Stimulated activated CD4-positive, alpha-beta T cell treated with anti-CD3 and anti-CD28 coated beads, Interleukin-12 subunit alpha, Interleukin-12 subunit beta, amount 100 ng/mL, for 48 hours (primary cell): ENCODE results near the gene RXFP4.
A peak's percentile ranks its signal among the peaks of the same experiment; 100 is the strongest.
"Not testable (repeated sequence)": the region's sequence is repeated elsewhere in the genome, so short reads cannot be mapped to it uniquely, and the experiment has no call there.

Experiments used
- DNase-seq, 3 donors: peaks; one replicate each; pipeline ENCODE4 v3.0.0-alpha.2; 2020; ENCODE audit warnings: low read depth in 2 of 3, low spot score in 1 of 3

The RXFP4 gene, protein sequence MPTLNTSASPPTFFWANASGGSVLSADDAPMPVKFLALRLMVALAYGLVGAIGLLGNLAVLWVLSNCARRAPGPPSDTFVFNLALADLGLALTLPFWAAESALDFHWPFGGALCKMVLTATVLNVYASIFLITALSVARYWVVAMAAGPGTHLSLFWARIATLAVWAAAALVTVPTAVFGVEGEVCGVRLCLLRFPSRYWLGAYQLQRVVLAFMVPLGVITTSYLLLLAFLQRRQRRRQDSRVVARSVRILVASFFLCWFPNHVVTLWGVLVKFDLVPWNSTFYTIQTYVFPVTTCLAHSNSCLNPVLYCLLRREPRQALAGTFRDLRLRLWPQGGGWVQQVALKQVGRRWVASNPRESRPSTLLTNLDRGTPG

DNA sequence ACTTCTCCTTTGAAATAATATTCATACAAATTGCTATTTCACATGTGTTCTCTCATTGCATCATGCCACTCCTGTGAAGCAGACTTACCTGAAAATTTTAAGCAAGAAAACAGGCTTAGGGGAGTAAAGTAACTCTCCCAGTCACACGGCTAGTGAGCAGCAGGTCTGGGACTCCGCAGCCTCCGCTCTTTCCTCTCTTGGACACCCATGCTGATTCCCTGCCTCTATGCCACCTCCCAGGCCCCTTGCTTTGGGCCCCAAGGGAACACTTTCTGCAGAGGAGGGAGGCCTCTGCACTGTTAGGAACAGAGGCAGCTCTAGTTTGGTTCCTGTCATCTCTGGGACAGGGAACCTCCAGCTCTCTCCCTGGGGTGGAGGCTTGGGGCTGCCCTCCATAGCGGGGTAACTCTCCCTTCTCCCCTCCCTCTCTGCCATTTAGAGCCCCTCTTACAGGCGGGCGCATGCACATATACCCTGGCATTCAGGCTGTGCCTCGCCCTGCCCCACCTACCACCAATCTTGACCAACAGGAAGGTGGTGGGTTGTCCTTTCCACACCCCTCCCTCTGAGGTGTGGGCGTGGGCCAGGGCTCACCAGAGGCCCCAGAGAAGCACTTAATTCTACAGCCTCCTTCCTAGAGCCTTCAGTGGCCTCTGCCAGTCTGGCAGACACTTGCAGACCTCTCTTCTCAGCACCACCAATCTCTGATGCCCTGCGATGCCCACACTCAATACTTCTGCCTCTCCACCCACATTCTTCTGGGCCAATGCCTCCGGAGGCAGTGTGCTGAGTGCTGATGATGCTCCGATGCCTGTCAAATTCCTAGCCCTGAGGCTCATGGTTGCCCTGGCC is at the start of gene RXFP4:
Gene RXFP4, plus strand, starts transcription at position 646 of the 852 bp plus-strand sequence. Its CDS starts 72 bp downstream, at position 718.
- no peak for DNase-seq

DNA sequence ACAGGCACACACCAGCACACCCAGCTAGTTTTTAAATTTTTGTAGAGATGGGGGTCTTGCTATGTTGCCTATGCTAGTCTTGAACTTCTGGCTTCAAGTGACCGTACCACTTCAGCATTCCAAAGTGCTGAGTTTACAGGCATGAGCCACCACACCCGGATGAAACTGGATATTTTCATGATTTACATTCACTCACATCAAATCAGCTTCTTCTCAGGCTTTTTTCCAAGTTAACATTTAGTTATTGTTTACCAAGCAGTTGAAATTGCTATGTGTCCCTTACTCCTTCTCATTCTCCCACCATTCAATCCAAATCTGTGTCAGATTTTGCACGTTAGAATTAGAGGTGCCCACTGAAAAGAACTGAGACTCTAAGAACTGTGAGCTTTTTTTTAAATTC is 48.6 kb upstream of the RXFP4 start:
- DNase-seq: no peak

DNA sequence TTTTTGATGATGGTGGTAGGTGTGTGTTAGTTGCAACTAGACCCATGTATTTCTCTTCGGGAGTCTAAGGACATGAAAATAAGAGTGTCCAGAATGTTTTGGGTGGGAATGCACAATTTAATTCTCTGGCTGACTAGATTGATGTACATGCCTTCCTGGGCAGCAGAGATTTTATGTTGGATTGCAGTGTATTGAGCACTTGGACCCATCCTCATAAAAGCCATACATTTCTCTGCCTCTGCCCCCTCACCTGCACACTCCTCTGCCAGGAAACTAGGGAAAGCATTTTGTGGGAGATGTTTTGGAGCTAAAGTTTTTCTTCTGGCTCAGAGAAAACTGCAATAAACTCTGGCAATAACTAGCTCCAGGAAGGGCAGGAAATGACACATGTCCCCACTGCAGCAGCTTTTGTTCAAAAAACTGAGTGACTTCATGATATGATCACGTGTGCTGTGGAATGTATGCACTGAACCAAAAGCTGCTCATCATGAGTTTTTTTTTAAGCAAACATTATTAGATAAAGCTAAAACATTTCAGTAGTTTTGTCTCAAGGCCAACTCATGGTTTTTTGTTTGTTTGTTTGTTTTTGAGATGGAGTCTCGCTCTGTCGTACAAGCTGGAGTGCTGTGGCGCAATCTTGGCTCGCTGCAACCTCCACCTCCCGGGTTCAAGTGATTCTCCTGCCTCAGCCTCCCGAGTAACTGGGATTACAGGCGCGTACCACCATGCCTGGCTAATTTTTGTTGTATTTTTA is 47.9 kb upstream of the RXFP4 start:
- DNase-seq: peak in 1 of 3 donors; percentile 25

DNA sequence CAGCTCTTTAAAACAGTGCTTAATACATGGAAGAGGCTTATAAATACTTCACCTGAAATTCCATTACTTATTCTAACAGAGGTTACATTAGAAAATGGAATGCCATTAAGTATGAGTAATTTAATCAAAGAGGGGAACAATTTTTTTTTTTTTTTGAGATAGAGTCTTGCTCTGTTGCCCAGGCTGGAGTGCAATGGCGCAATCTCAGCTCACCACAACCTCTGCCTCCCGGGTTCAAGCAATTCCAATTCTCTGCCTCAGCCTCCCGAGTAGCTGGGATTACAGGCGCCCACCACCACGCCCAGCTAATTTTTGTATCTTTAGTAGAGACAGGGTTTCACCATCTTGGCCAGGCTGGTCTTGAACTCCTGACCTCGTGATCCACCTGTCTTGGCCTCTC is 45.8 kb upstream of the RXFP4 start:
- DNase-seq: not testable (repeated sequence)

DNA sequence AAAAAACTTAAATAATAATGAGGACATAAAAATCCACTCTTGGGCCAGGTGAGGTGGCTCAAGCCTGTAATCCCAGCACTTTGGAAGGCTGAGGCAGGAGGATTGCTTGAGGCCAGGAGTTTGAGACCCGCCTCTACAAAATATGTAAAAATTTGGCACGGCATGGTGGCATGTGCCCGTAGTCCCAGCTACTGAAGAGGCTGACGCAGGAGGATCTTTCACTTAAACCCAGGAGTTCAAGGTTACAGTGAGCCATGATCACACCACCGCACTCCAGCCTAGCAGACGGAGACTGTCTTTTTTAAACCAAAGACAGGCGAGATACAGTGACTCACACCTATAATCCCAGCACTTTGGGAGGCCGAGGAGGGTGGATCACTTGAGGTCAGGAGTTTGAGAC is 45.0 kb upstream of the RXFP4 start:
- not testable (repeated sequence) for DNase-seq

DNA sequence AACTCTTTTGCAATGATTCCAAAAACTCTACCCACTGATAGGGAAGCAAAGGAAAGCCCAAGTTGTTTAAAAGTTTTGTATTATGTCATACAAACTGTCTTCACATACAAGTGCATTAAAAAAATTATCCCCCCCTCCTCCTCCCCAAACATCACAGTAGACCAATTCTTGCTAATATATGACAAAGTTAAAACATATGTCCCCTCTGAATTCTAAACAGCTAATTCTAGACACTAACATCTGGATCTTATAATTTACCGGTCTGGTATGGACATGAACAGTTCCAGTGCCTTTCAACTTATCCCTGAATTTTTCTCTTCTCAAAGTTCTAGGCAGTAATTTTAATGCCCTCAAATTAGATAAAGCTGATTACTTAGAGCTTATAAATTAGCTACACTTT is 43.7 kb upstream of the RXFP4 start:
- no peak for DNase-seq

DNA sequence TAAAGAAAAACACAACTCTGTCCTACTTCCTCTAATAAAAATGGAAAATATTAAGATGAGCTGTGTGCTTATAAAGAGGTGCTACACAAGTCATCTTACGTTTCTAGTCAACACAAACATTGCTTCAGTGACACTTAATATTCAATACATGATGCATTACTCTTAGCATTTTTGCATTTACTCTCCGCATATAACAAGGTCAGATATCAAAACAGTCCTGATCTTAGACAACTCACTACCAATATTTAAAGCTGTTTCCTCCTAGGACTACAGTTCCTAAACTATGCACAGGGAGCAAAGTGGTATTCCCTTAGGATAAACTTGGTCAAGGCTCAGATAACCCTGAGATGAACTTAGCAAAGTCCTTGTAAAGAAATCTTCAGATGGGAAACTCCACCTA is 42.5 kb upstream of the RXFP4 start:
- DNase-seq: no peak

DNA sequence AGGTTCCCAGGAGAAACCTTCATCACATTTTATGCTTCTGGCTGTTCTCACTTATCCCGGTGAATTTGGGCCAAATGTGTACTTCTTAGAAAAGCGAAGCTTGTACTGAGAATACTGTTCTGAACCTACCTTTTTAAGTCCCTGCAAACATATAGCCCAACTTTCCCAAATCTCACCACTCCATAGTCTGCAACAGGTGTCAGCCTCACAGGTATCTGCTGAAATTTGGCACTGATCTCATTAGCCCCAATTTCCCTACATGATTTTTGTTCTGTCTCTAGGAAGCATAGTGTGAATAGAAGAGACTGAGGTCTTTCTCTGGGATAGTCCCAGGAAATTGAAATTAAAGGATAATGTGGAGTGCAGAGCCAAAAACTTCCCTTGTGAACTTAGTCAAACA is 41.8 kb upstream of the RXFP4 start:
- DNase-seq: no peak

DNA sequence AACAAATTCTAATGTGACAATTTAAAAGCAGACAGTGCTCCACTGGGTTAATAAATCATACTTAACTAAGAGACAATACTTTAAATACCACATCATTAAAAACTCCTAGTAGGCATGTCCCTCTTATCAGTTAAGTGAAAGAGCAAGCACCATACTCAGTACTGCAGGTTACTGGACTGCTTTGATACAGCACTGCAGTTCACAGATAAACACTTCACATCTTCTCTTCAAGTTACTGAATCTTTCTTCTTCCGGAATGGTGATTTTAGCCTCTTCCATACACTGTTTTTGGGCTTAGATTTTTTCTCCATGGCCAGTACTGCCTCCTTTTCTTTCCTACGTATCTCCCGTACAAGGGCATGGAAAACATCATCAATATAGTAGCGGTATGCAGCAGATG is 41.3 kb upstream of the RXFP4 start:
- no peak for DNase-seq

DNA sequence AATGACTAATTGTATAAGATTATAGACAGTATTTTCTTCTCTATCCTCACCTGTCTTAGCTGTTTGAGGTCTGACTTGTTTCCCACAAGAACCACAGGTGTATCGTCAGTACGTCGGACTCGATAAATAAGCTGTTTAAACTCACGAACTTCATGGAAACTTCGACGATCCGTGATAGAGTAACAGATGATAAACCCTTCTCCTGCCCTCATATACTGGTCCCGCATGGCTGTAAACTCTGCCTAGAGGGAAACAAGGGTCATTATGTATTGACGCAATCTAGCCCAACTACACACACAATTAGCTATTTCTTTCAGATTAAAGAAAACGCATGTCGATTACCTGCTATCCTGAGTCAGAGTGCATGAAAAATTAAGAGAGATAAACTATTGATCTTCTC is 37.2 kb upstream of the RXFP4 start:
- no peak for DNase-seq

DNA sequence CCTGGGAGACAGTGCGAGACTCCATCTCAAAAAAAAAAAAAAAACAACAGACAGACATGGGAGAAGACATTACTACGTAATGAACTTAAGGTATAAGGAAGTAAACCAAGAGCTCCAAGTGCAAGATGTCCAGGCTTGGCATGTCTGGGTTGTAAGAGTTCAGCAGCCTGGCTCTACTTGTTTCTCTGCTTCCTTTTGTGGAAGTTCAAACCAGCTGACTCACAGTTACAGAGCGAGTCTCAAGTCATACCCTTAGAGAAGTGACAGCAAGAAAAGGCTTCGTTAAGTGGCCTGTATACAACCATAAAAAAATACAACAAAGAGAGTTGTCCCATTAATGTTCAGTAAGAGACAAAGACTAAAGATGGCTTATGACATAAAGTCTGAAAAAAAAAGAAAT is 31.5 kb upstream of the RXFP4 start:
- no peak for DNase-seq

DNA sequence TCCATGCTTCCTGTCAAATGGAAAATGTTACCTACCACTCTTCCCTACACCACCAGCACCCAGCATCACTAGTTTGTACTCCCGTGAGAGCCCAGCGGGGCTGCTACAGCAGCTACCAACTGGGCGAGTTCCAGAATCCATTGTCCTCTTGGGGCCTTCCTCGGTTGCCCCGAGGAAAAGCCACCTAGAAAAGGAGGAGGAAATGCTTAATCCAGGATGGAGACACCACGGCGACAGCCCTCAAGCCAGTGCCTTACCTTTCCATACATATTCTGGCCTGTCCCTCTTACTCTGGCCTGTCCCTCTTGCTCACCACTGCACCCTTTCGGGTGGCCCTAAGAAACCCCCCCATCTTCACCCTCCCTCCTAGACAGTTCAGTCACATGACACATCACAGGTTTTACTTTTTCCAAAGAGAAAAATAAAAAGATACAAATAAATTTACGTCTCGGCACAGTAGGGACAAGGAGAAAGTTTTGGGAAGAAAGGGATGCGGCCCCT is 30.8 kb upstream of the RXFP4 start:
- no peak for DNase-seq

DNA sequence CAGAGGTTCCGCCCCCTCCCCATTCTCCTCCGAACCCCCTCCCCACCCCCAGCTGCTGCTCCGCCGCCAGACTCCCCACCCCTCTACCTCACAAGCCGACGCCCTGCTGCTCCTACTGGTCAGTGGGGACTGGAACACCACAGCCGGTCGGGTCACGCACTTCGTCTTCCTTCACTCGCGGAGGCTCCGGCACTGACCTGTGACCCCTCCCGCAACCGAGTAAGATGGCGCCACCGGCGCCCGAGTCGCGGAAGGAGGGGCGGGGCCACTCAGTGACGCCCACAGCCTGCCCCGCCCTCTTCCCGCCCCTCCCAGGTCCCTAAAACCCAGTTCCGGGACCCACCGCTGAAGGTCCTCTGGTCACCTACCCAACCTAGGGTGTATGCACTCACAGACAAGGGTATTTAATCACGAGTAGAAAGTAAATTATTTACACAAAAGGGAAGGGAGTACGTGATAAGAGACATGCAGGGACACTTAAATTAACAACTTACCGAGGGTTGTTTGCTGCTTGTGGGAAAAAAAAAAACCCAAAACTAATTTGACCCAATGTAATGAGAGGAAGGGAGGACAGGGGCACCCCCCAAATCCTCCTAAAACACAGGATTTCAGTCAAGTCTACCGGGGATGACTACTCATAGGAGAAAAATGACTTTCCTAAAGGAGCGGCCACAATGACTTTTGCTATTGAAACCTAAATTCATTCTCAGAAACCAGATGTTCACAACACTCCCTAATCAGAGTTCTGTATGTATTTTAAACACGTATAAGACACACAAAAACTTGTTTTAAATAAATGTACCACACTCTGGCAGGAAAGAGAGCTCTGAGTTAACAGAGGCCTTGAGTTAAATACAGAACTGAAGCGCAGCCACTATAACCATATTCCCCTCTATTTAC is 30.0 kb upstream of the RXFP4 start, which contains the start of gene RIT1:
Gene RIT1, minus strand, starts transcription at position 194 of the 900 bp plus-strand sequence. CDS start 588 bp downstream, outside the sequence.
- peak; percentile 76 to 81 (median 80) for DNase-seq

DNA sequence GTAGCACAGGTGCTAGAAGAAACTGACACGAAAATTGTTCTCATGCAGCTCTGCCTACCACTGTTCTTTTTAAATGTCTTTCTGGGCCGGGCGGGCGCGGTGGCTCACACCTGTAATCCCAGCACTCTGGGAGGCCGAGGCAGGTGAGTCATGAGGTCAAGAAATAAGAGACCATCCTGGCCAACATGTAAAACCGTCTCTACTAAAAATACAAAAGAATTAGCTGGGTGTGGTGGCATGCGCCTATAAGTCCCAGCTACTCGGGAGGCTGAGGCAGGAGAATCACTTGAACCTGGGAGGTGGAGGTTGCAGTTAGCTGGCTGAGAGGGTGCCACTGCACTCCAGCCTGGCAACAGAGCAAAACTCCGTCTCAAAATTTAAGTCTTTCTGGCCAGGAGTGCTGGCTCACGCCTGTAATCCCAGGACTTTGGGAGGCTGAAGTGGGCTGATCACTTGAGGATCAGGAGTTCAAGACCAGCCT is 29.3 kb upstream of the RXFP4 start:
- DNase-seq: no peak

DNA sequence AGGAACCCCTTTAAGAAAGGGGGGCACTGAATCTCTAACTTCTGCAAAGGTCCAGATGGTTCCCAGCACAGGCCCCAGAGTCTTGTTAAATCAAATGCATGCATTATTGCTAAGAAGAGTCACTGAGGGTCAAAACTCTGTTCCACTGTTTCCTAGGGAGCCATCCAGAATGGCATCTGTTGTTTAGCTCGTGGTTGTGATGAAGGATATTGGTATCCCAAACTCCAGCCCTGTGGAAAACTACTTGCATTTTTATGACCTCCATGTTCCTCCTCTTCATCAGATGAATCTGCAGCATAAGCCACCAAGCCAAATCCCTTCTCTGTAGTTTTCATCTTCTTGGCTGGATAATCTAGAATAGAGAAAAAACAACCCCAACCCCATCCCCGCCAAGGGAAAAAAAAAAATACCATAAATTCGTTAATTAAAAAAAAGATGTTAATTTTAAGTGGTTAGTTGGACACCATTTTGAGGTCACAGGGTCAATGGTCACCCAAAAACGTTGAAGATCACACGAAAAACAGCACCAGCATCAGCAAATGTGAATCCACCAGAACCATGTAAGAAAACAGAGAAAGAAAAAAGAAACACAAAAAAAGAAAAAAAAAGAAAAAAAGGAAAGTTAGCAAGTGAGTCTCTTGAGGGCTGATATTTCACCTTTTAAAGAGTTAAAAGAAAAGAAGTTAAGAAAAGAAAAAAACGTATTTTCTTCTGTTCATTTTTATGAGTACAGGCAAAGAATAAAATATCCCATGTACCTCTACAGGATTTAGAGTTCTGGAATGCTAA is 27.3 kb upstream of the RXFP4 start:
- no peak for DNase-seq

DNA sequence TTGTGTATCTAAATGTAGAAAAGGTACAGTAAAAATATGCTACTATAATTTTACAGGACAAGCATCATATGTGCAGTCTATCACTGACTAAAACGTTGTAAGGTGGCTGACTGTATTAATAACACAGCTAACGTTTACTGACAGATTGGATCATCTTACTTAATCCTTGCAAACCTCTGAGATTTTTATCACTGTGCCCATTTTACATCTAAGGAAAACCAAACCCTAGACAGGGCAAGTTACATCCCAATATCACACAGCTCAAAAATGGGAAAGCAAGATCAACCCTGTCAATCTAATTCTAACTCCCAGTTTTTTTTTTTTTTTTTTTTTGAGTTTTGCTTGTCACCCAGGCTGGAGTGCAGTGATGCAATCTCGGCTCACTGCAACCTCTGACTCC is 22.8 kb upstream of the RXFP4 start:
- no peak for DNase-seq

DNA sequence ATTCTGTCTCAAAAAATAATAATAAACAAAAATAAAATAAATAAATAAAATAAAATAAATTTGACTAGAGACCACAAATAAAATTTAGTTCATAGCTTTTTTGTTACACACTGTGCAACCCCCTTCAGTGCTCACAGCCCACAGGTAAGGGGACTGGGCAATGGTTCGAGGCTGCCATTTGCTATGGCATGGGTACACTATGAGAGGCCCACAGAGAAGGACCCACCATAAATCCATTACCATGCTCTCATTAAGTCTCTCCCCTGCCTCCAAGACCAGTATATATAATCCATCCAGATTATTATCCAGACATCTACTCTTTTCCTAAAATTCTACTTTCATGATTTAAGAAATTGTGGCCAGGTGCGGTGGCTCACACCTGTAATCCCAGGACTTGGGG is 21.6 kb upstream of the RXFP4 start:
- DNase-seq: no peak

DNA sequence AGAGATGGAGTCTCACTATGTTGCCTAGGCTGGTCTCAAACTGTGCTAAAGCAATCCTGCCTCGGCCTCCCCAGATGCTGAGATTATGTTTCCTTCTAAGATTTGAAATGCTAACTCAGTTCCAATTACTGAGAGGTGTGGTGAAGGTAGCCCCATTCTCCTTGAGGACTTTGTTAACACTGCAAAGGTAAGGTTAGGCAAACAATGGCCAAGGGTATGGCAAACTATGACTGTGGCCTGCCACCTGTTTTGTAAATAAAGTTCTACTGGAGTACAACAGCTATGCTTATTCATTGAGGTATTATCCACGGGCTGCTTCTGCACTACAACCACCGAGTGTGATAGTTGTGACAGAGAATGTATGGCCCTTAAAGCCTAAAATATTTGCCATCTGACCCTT is 20.7 kb upstream of the RXFP4 start:
- no peak for DNase-seq

DNA sequence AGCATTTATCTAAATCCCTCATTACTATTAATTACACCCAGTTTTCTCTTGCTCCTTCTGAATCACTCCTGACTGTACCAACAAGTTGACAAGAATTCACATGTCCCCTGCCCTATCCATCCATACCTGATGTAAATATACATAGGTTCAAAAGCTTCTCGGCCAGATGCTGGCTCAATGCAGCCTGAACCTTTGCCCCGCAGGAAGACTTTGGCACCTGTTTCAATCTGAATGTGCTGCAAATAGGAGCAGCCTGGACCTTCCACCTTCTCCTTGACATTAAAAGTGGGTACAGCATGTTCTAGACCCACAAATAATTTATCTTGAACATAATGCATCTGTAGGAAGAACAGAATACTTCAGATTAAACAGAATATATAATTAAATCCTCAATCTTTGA is 15.9 kb upstream of the RXFP4 start:
- no peak for DNase-seq
